ENCODE measurements around the gene SNX9.

The SNX9 gene

DNA sequence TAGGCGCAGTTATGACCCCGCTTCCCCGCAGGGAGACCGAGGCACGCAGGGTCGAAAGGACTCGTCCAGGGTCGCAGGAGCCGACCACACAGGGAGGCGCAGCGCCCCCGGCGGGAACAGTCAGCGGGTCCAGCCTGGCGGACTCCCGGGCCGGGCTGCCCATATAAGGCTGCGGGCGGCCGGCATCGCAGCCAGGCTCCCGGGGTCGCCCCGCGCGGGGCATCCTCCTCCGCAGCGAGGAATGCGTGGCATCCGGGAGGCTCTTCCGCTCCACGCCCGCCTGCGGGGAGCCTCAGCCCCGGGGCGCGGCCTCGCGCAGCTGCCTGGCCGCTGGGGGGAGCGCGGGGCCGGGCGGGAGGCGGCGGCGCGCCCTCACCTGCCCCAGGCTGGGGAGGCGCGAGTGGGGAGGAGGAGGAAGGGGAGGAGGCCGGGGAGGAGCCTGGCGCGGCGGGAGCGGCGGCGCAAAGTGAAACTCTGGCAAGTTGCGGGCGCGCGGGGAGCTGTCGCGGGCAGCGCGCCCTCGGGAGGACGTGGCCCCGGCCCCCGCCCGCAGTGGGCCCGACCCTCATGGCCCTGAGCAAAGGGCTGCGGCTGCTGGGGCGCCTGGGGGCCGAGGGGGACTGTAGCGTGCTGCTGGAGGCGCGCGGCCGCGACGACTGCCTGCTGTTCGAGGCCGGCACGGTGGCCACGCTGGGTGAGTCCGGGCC, 158.5 kb downstream of the SNX9 start, which contains the start of gene SYNJ2:
Gene SYNJ2 (plus strand): TSS at position 469 of the 707 bp plus-strand sequence. CDS start 99 bp downstream, at position 568.
- DNase-seq = peak; percentile 84

DNA sequence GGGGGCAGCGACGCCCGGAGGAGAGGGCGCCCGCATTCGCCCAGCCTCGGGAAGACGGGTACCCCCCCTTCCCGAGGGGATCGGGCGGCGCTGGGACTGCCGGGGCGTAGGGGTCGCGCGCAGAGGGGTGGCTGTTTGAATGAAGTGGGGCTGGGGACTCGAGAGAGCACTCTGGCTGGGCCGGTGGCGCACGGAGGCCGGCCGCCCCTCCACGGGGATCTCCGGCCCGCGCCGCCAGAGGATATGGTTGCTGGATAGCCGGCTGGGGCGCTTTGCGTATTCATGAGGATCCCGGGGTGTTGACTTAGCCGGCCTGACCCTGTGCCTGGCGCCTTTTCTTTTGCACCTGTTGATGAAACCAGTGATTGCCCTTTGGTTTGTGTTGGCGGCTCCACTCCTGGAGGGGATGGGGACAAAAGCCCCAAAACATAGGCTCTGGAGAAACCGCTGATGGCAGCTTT, 159.1 kb downstream of the SNX9 start:
- DNase-seq = peak; percentile 62

DNA sequence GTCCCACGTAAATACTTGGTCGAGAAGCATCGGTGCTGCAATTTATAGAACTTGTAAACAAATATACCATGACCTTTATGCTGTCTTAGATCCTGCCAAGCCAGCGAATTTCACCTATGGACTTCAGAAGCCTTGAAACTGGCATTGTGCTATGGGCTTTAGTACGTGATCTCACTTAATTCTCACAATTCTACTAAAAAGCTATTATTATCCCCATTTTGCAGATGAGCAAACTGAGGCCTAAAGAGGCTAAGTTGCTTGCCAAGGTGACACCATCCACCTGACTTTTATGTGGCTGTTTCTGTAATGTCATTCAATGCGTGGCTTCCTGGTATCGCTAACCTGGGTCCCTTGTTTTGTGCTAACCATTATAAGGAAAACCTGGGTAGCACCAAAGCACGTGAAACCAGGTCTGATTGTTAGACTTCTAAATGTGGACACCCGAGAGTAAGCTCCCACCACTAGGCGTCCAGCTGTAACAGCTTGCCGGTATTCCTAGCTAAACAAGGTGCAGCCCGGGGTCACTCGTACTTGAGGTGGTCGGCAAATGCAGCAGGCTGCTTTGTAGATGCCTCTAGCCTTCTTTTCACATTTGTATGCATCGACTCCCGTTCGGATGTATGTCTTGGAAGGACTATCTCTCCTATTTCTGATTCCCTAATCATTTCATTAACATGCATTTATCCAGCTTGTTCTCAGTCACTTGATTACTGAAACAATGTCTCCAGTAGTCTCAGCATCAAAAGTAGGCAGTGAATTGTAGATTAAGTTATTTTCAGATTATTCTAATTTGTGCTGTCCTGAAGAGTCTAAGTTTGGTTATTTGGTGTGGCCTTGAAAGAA, 159.7 kb downstream of the SNX9 start:
- DNase-seq = peak; percentile 54

DNA sequence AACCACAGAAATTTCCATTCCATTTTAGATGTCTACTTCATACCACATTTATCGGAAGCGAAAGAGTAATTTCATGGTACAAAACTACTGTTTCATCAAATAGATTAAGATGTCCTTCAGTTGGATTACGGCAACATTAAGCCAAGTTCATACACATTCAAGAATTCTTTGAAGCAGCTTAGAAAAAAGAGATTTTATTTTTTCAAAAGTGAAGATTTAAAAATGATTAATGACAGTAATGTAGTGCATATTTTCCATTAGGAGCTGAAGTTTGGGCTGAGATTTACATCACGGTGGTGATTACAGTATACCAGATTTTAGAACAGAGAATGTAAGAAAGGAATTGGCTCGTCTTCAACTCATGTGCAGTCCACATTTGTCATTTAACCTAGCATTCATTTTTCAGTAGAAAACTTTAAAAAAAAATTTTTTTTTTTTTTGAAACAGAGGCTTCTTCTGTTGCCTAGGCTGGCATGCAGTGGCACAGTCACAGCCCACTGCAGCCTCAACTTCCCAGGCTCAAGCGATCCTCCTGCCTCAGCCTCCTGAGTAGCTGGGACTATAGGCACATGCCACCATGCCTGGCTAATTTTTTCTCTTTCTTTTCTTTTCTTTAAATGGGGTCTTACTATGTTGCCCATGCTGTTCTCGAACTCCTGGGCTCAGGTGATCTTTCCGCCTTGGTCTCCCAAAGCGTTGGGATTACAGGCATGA, 160.5 kb downstream of the SNX9 start:
- DNase-seq = no peak

DNA sequence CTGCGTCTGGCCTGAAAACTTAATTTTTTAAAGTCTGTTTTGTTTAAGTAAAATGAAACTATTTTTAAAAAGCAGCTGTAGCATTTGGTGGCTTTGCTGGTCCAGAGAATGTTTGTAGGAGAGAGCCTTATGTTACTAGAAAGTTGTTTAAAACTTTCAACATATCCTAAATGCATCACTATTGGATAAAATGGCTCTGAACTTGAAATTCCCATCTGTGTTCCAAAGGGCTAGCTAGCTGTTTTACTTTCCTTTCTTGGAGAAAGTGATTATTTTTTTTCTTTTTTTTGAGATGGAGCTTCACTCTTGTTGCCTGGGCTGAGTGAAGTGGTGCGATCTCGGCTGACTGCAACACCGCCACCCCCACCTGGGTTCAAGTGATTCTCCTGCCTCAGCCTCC, 161.1 kb downstream of the SNX9 start:
- no peak for DNase-seq

DNA sequence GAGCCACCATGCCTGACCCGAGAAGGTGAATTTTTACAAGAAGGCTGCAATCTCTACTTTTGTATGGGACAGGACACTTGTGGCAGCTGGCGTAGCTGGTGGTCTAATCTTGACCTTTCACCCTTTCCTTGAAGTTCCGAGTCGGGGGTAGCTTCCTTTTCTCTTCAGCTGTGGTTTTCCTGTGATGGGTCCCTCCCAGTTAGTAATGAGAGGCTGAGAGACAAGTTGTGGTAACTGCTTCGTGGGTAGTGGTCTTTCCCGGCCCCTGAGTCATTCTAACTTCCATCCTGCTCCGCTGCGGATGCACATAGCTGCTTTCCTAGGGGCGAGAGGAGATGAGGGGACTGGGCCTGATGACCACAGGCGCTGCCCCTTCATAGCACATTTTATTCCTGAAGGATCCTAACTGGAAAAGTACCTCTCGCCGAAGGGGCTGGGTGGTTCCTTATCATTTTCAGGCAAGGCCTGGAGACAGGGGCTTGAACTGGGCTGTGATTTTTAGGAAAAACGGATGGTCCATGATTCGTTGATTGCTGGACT, 161.7 kb downstream of the SNX9 start:
- DNase-seq = no peak

DNA sequence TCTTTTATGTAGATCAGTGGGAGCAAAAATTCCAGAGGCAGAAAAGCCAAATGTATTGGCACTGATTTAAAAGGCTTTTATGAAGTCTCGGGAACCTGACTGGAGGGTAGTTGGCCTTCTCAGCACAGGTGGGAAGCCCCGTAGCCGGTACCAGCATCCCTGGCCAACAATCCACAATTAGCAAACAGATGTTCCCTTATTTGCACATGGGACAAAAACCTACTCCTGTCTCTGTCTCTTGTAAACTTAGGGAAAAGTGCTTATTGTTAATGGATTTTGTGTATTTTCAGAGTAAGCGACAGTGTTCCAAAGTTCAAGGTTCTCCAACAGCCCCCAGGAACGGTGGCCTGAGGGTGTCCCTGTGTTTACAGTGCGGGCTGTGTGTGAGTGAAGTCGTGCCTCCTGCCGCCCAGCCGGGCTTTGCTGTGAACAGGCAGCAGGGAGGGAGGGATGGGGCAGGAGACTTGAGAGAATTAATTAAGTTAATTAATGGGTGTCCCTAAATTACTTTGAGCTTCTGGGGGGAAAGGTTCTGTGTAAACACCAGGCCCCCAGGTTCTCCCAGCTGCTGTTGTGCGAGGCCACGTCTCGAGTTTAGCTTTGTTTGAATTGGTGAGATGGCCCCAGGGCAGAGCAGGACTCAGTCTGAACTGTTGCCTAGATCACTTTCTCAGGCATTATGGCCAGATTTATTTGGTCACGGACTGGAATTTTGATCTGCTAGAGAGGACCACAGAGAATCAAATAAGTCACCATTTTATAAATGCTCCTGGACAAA, 162.5 kb downstream of the SNX9 start:
- DNase-seq = no peak

DNA sequence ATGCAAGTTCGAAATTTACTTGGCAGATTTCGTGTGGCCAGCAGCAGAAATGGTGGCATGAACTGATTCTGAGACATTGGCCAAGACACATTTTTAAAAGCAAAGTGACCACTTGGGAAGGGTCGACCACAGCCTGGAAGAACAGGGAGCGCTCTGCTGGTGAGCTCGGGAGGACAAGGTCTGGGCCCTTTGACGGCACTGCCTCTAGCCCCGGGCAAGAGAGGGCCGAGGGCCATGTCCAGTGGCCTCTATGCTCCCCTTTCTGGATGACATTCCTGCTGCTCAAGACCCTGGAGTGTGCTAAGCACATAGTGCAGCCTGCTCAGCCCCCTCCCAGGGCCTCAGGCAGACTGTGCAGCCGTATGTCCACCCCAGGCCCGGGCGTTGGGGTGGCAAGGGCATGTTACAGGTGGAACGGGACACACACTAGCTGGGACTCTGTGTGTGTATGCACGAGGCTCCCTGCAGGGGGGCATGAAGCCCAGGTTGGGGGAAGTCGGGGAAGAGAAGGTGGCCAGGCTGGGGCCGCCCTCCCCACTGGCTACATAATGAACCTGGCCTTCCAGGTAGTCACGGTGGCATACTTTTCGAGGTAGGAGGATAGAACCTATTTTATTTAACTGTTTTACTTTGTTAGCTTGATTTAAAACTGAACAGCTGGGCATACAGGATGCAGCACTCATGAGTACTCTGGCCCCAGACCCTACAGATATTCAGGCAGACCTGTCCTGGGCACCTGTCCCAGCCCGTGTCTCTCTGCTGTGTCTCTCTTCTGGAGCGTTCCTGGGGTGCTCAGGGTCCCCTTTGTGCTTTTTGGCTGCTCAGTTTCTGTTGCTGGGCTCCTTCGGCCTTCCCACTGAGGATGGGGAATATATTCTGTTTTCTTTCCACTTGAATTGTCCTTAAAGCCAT, 165.0 kb downstream of the SNX9 start:
- no peak for DNase-seq

DNA sequence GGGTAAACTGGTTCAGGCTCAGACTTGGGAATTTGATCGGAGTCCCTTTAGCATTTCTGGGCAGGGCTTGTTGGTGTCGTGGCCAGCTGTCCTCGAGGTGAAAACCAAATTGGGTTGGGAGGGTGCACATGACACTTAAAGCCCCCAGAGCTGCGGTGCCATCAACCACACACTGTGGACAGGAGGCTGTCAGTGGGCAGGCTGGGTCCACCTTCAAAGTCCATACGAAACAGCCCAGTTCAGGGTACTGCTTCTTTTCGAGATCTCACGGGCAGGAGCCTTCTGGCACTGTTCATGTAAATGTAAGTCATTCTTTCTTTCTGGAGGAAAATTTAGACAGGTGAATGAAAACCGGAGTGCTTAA, 165.6 kb downstream of the SNX9 start:
- no peak for DNase-seq

DNA sequence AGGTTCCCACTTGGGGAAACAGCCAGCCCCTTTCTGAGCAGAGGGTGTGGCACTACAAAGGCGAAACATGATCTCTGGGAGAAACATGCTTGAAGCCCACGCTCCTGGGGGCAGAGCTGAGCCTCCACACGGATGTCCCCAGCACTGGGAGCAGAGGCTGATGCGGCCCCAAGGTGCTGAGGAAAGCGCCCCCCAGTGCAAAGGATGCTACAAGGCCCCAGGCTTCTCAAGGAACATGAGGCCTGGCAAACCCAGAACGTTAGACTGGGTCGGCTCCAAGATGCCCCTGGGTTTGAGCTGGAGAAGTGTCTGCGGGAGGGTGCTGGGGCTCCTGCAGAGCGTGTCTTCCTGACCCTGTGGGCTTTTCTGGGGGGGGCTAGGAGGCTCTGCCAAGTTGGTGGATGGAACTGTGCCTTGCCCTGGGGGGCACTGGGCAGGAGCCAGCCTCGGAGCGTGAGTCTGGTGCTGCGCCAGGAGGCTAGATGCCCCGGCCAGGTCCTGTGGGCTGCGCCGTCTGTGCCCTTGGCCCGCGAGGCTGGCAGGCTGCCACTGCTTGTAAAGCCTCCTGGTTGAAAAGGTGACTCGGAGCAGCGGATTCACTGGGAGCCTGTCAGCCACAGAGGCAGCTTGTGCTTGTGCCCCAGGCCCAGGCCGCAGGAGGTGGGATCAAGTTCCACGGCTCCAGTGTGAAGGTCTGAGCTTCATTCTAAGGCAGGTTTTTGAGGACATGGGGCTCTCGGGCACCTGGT, 166.7 kb downstream of the SNX9 start:
- DNase-seq = no peak

DNA sequence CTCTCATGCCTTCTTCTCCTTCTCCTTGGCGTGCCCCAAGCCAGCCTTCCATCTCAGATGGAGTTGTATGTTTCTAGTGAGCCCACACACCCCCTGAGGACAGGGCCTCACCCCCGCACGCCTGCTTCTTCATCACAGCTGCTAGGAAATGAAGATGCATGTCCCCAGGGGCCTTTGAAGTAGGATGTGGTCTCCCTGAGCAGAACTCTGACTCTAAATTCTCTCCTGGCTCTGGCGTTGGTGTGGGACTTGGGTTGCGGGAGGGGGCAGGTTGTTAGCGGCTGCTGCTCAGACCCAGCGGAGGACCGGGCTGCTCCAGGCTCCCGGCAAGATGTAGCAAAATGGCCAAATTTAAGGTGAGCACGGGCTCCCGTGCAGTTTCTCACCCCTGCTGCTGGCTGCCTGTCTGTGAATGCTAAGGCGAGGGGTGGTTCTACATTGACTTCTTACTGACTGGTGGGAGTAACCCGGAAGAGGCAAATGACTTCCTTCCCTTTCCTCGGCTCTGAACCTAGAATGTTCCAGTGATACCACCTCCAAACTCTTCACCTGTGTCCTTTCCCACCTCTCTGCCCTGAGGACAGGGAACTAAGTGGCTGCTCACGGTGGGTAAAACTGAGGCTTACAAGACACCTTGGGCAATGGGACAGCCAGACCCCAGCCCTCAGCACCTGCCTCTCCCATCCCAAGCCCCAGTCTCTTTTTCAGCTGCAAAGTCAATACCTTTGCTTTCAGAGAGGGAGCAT, 167.4 kb downstream of the SNX9 start:
- no peak for DNase-seq

DNA sequence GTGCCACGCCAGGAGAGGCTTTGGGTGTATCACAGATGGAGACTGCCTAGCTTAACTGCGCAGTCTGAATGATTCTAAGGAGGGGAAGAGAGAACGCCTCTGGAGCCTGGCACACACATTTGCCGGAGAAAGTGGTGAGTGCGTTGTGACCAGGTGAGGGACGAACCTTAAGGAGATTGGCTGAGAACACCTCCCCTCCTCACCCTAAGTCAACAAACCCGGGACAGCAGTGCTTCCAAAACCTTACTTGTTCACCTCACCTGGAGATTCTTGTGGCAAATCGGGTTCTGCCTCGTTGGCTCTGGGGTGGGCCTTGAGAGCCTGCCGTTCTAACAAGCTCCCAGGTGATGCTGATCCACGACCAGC, 168.0 kb downstream of the SNX9 start:
- no peak for DNase-seq

DNA sequence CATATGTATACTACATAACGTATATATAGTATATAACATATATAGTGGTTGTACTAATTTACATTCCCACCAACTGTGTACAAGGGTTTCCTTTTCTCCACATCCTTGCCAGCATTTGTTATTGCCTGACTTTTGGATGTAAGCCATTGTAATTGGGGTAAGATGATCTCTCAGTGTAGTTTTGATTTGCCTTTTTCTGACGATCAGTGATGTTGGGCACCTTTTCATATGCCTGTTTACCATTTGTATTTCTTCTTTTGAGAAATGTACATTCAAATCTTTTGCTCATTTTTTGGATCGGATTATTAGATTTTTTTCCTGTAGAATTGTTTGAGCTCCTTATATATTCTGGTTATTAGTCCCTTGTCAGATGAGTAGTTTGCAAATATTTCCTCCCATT, 170.0 kb downstream of the SNX9 start:
- no peak for DNase-seq

DNA sequence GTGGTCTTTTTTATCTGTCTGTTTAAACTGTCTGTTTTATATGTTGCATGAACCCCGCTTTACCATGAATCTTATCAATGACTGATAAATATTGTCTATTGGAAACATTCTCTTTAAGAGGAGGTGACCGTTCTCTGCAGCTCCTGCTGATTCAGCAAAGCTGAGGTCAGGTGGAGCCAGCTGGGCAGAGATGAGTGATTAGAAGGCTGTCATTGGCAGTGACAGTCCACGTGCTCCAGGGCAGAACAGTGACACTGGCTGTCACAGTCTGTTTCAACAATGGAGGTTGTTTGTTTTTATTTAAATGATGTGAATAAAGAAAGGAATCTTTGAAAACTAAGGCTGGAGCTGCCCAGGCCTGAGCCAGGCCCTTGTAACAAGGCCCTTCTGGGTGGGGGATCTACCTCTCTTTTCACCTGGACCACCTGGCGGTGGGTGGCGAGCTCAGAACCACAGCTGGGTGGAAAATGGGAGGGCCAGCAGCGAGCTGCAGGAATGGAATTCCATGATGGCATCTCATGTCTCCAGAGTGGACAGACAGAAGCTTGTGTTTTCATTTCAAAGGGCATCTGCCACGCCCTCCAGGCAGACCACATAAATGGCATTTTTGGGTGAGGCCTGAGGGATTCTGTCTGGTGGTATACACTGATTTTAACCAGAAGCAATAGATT, 171.2 kb downstream of the SNX9 start:
- DNase-seq = peak; percentile 41
